Pancreas (tissue), 10 donors: ENCODE data around the gene USP31. TPM values are rescaled to one million over a fixed set of nuclear protein-coding genes. Genes with fewer than 3 reads are reported as not detected.

Experiments used
- ATAC-seq, 4 donors: fragments of 200-7000 bp; cut with Tn5 transposase; one replicate each; pipeline versions ENCODE4 v1.8.0 to v1.9.1; 2020; ENCODE audit warnings: mild to moderate bottlenecking in 4 of 4, moderate library complexity in 4 of 4
- DNase-seq, 6 donors: peaks; one replicate each; pipeline ENCODE4 v3.0.0-alpha.2; 2020
- FAIRE-seq: peaks from 2 replicates; lab custom pipeline; 2012; peaks lifted over from hg19 to GRCh38; lab: Jason Lieb, UNC
- H3K27ac ChIP-seq, 4 donors: fragments of 200-600 bp; sonication (generic); 1 replicate in 3 of 4; 2 replicates in 1 of 4; pipeline versions ENCODE4 v1.5.0 to v1.8.0; 2020
- H3K27me3 ChIP-seq, 4 donors: fragments of 200-600 bp; one replicate each; pipeline ENCODE4 v1.8.0; 2021
- H3K36me3 ChIP-seq, 3 donors: fragments of 200-600 bp; sonication (generic) in 1 of 3; one replicate each; pipeline versions ENCODE4 v1.5.0 to v1.8.0; 2020 to 2021
- H3K4me1 ChIP-seq, 3 donors: fragments of 200-600 bp; one replicate each; pipeline ENCODE4 v1.8.0; 2021
- H3K4me3 ChIP-seq, 4 donors: fragments of 200-600 bp; sonication (generic) in 2 of 4; one replicate each; pipeline versions ENCODE4 v1.5.0 to v1.8.0; 2020 to 2021
- H3K9me3 ChIP-seq, 4 donors: fragments of 200-600 bp; one replicate each; pipeline ENCODE4 v1.8.0; 2021
- WGBS, 2 donors: extraction: QIAGEN DNeasy Blood & Tissue Kit; methylation state at CpG; one replicate each; pipeline ENCODE4 v1.1.7; 2013; 5-methylcytosine and 5-hydroxymethylcytosine counted together
- intact Hi-C, 3 donors: fragments of 100-400 bp; cut with DNase I; formaldehyde crosslinking; loops; one replicate each; pipeline versions ENCODE4 v1.11.1 to v1.14.2; 2022
- polyA plus RNA-seq, 2 donors: library from polyadenylated mRNA; stranded (reverse); fragments of 200-250 nt; gene quantifications; one replicate each; pipeline ENCODE4 v1.2.3, GENCODE V29; 2013
- total RNA-seq, 6 donors: library from RNA; stranded (reverse); fragmentation: NEBNext Ultra II Directional in 4 of 6; extraction: Animal tissue kit (Norgen Biotek cat#: 25700) in 4 of 6; gene quantifications; one replicate each; pipeline versions ENCODE4 v1.2.1 to v1.2.4, GENCODE V29; 2021 to 2023
- TF ChIP-seq, protein P1 (sequence below), 4 donors: fragments of 200-600 bp; sonication (generic) in 3 of 4; IDR thresholded peaks; one replicate each; pipeline versions ENCODE4 v1.5.0 to v1.8.0; 2021; ENCODE audit warnings: antibody characterized with exemption in 4 of 4
- donor health status: healthy with polysubstance abuse.
- donor health status: DM: no; HTN: no; CAD: no; lungs with moderate emphysema.
- donor health status: DM: no; HTN: no; CAD: no.
- donor health status: control.
- donor health status: control.
- donor health status: Bipolar disorder and iron deficiency.
- donor health status: DM: yes; HTN: yes; CAD: no.
- donor health status: DM: no; HTN: no; CAD: no.
- donor health status: DM: no; HTN: no; CAD: no.
- donor health status: DM: yes; HTN: yes; CAD: no.

USP31 gene
- total and polyA plus RNA-seq, 8 donors = 1.9 to 10.0 (median 5.5) TPM

- Histone ChIP-seq H3K27me3 (no peaks in the 10 kb centered on the region), H3K9me3 (no peaks in the 10 kb centered on the region), H3K36me3 (no peaks in the 10 kb centered on the region), H3K4me1 (peaks cover 0 to 4% (median 0%) of the 10 kb centered on the region in 3 donors), H3K4me3 (no peak overlapping the region), H3K27ac (no peak overlapping the region)
- DNase-seq = no peak
- FAIRE-seq = no peak
- TF ChIP-seq, protein P1, sequence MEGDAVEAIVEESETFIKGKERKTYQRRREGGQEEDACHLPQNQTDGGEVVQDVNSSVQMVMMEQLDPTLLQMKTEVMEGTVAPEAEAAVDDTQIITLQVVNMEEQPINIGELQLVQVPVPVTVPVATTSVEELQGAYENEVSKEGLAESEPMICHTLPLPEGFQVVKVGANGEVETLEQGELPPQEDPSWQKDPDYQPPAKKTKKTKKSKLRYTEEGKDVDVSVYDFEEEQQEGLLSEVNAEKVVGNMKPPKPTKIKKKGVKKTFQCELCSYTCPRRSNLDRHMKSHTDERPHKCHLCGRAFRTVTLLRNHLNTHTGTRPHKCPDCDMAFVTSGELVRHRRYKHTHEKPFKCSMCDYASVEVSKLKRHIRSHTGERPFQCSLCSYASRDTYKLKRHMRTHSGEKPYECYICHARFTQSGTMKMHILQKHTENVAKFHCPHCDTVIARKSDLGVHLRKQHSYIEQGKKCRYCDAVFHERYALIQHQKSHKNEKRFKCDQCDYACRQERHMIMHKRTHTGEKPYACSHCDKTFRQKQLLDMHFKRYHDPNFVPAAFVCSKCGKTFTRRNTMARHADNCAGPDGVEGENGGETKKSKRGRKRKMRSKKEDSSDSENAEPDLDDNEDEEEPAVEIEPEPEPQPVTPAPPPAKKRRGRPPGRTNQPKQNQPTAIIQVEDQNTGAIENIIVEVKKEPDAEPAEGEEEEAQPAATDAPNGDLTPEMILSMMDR (IDR thresholded peaks at IDR 0.05) = no peak
- ATAC-seq = peak in 2 of 4 donors; percentile 12 to 18
- intact Hi-C loops = no loop called here
- WGBS, 2 donors = 14 to 19% methylated on average over 2 of the region's 2 CpGs
These were observed 24.0 kb downstream of the USP31 start for GRCh38 chr16:23125277-23125676.

DNA sequence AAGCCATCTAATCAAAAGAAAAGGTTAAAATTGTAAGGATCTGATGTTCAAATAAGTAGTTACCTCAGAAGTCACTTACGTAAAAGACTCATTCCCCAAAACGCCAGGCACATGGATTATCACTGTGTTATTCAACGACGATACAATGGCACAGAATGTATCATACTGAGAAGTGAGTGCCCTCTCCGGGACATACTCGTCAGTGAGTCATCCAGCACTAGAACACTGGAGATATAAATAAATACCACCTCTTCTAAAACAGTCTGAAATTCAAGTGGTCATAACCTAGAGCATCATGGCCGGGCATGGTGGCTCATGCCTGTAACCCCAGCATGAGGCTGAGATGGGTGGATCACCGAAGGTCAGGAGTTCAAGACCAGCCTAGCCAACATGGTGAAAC is 24.9 kb downstream of the USP31 start:
- Histone ChIP-seq H3K27ac (no peak overlapping the region), H3K27me3 (no peaks in the 10 kb centered on the region), H3K36me3 (no peaks in the 10 kb centered on the region), H3K4me3 (no peak overlapping the region), H3K9me3 (no peaks in the 10 kb centered on the region), H3K4me1 (peaks cover 0 to 4% (median 0%) of the 10 kb centered on the region in 3 donors)
- TF ChIP-seq, protein P1 (IDR thresholded peaks at IDR 0.05) = no peak
- intact Hi-C loops = no loop called here
- FAIRE-seq (no peak), ATAC-seq (no peak), DNase-seq (no peak)
- 94 to 97% methylated on average over 8 of the region's 8 CpGs for WGBS, 2 donors

DNA sequence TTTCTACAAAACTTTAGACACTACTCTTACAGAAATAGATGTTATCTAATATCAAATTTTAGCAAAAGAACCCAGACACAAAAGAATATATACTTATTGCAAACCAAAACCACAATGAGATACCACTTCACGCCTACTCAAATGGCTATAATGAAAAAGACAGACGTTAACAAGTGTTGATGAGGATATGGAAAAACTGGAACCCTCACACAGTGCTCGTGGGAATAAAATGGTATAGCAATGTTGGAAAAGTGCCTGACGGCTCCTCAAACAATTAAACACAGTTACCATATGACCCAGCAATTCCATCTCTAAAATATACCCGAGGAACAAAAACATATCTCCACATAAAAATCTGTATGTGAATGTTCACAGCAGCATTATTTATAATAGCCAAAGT is 27.1 kb downstream of the USP31 start:
- TF ChIP-seq, protein P1 (IDR thresholded peaks at IDR 0.05) = no peak
- Histone ChIP-seq H3K4me1 (peaks cover 0 to 4% (median 0%) of the 10 kb centered on the region in 3 donors), H3K27me3 (no peaks in the 10 kb centered on the region), H3K36me3 (no peaks in the 10 kb centered on the region), H3K9me3 (no peaks in the 10 kb centered on the region), H3K27ac (no peak overlapping the region), H3K4me3 (no peak overlapping the region)
- ATAC-seq = no peak
- intact Hi-C loops = no loop called here
- FAIRE-seq = no peak
- DNase-seq = no peak
- WGBS, 2 donors = 87 to 94% methylated on average over 5 of the region's 5 CpGs

- intact Hi-C loops = no loop called here
- Histone ChIP-seq H3K9me3 (no peaks in the 10 kb centered on the region), H3K27me3 (no peaks in the 10 kb centered on the region), H3K4me1 (peaks cover 0 to 4% (median 0%) of the 10 kb centered on the region in 3 donors), H3K36me3 (no peaks in the 10 kb centered on the region), H3K4me3 (no peak overlapping the region), H3K27ac (no peak overlapping the region)
- FAIRE-seq (peak; percentile 60), DNase-seq (no peak), ATAC-seq (no peak)
- TF ChIP-seq, protein P1 (IDR thresholded peaks at IDR 0.05) = no peak
- 91 to 97% methylated on average over 3 of the region's 3 CpGs for WGBS, 2 donors
These were observed 28.2 kb downstream of the USP31 start for GRCh38 chr16:23121024-23121423.

GRCh38 chr16:23120562-23120961 is 28.7 kb downstream of the USP31 start:
- WGBS, 2 donors = 90% methylated on average over 4 of the region's 4 CpGs
- no peak for ATAC-seq
- Histone ChIP-seq H3K4me1 (peaks cover 0 to 4% (median 0%) of the 10 kb centered on the region in 3 donors), H3K9me3 (no peaks in the 10 kb centered on the region), H3K36me3 (no peaks in the 10 kb centered on the region), H3K4me3 (no peak overlapping the region), H3K27ac (no peak overlapping the region), H3K27me3 (no peaks in the 10 kb centered on the region)
- no peak for DNase-seq
- TF ChIP-seq, protein P1 (IDR thresholded peaks at IDR 0.05) = no peak
- FAIRE-seq = no peak
- intact Hi-C loops = no loop called here
